Right atrium auricular region (tissue), 2 donors: ENCODE data around the gene TMEM271. TPM values are rescaled to one million over a fixed set of nuclear protein-coding genes. Genes with fewer than 3 reads are reported as not detected.

Source experiments
- DNase-seq: peaks from one replicate; pipeline ENCODE4 v3.0.0-alpha.2; 2019; ENCODE audit warnings: low spot score
- H3K27ac ChIP-seq, 2 donors: fragments of 200-600 bp; sonication (generic); 1 replicate in 1 of 2; 2 replicates in 1 of 2; pipeline ENCODE4 v1.5.1; 2016 to 2019
- H3K27me3 ChIP-seq, 2 donors: fragments of 200-600 bp; sonication (generic); one replicate each; pipeline versions ENCODE4 v1.5.1 to v1.6.0; 2017 to 2019
- H3K36me3 ChIP-seq: fragments of 200-600 bp; sonication (generic); one replicate; pipeline ENCODE4 v1.5.1; 2016
- H3K4me1 ChIP-seq, 2 donors: fragments of 200-600 bp; sonication (generic); one replicate each; pipeline versions ENCODE4 v1.5.1 to v1.6.0; 2017 to 2019
- H3K4me3 ChIP-seq, 2 donors: fragments of 200-600 bp; sonication (generic); 1 replicate in 1 of 2; 2 replicates in 1 of 2; pipeline ENCODE4 v1.5.1; 2017 to 2019; ENCODE audit warnings: mild to moderate bottlenecking in 1 of 2, moderate library complexity in 1 of 2
- H3K9me3 ChIP-seq, 2 donors: fragments of 200-600 bp; sonication (generic); one replicate each; pipeline ENCODE4 v1.5.1; 2019
- CTCF ChIP-seq, 2 donors: fragments of 200-600 bp; sonication (generic); IDR thresholded peaks; one replicate each; pipeline ENCODE4 v1.5.1; 2019; ENCODE audit warnings: antibody characterized with exemption in 2 of 2
- total RNA-seq, 2 donors: library from RNA; depleted of rRNA; stranded (reverse); fragments of >200 nt; gene quantifications; one replicate each; pipeline ENCODE4 v1.1.0, GENCODE V29; 2016

TMEM271 gene
- total RNA-seq, 2 donors from 2014 or later = not detected

- no peak for DNase-seq
- H3K27me3 ChIP-seq = no peaks in the 10 kb centered on the region
- H3K36me3 ChIP-seq = peaks cover 79% of the 10 kb centered on the region
- no peak for TF ChIP-seq CTCF (IDR thresholded peaks at IDR 0.05)
- no peak overlapping the region for H3K27ac ChIP-seq
- H3K9me3 ChIP-seq = no peaks in the 10 kb centered on the region
- no peak overlapping the region for H3K4me3 ChIP-seq
- H3K4me1 ChIP-seq = no peaks in the 10 kb centered on the region
Measured at GRCh38 chr4:526189-526909, 49.7 kb downstream of the TMEM271 start.

GRCh38 chr4:525660-526059, 50.4 kb downstream of the TMEM271 start:
- no peak overlapping the region for H3K4me3 ChIP-seq
- no peak for TF ChIP-seq CTCF (IDR thresholded peaks at IDR 0.05)
- no peaks in the 10 kb centered on the region for H3K4me1 ChIP-seq
- no peak for DNase-seq
- peaks cover 75% of the 10 kb centered on the region for H3K36me3 ChIP-seq
- H3K9me3 ChIP-seq = no peaks in the 10 kb centered on the region
- no peaks in the 10 kb centered on the region for H3K27me3 ChIP-seq
- H3K27ac ChIP-seq = no peak overlapping the region

GRCh38 chr4:524196-524595, 51.9 kb downstream of the TMEM271 start:
- no peaks in the 10 kb centered on the region for H3K9me3 ChIP-seq
- H3K4me1 ChIP-seq = no peaks in the 10 kb centered on the region
- peaks cover 63% of the 10 kb centered on the region for H3K36me3 ChIP-seq
- no peak overlapping the region for H3K4me3 ChIP-seq
- H3K27ac ChIP-seq = no peak overlapping the region
- H3K27me3 ChIP-seq = no peaks in the 10 kb centered on the region
- no peak for DNase-seq
- no peak for TF ChIP-seq CTCF (IDR thresholded peaks at IDR 0.05)

Other genes starting within 250 kb of the TMEM271 start
- gene ZNF141, start 238.5 kb downstream of the TMEM271 start, total RNA-seq = 1 to 10 TPM; 5.2 to 7.6 TPM
- gene ZNF721, start 77.1 kb downstream of the TMEM271 start, total RNA-seq = 1 to 10 TPM; 7.3 to 8.2 TPM
- gene PIGG, start 77.1 kb downstream of the TMEM271 start, total RNA-seq = 10 to 100 TPM; 14.8 to 25.3 TPM
- gene PDE6B, start 49.3 kb upstream of the TMEM271 start, total RNA-seq = 1 to 10 TPM; 2.3 to 4.6 TPM
- 100 to 1,000 TPM in 1 of 2 donors, 10 to 100 TPM in 1; 85.1 to 265 TPM for gene ATP5ME, start 98.0 kb upstream of the TMEM271 start, total RNA-seq
- 1 to 10 TPM; 3.2 to 3.6 TPM for gene MYL5, start 98.2 kb upstream of the TMEM271 start, total RNA-seq
- gene SLC49A3, start 112.9 kb upstream of the TMEM271 start, total RNA-seq = 10 to 100 TPM in 1 of 2 donors, 1 to 10 TPM in 1; 10.0 to 12.0 TPM
- 10 to 100 TPM; 17.9 to 22.6 TPM for gene PCGF3, start 129.5 kb upstream of the TMEM271 start, total RNA-seq
- gene CPLX1, start 249.8 kb upstream of the TMEM271 start, total RNA-seq = 1 to 10 TPM in 1 of 2 donors, under 1 TPM in 1; 0.98 to 2.3 TPM